ENCODE measurements around the gene CEMIP2.
"Not testable (repeated sequence)": the region's sequence is repeated elsewhere in the genome, so short reads cannot be mapped to it uniquely, and the experiment has no call there.

CEMIP2 gene

GRCh38 chr9:71768388-71769174 lies at the start of gene CEMIP2:
Gene CEMIP2, minus strand, starts transcription at chr9:71768513. Its CDS starts 18,140 bp downstream, at chr9:71750373.
- peak; percentile 91 for DNase-seq

- DNase-seq: no peak
Observed at GRCh38 chr9:71816916-71817451, 48.7 kb upstream of the CEMIP2 start.

- no peak for DNase-seq
Observed at GRCh38 chr9:71814815-71815214, 46.5 kb upstream of the CEMIP2 start.

GRCh38 chr9:71814226-71814625 lies 45.9 kb upstream of the CEMIP2 start:
- DNase-seq: no peak

GRCh38 chr9:71812385-71812784 lies 44.1 kb upstream of the CEMIP2 start:
- DNase-seq: no peak

- no peak for DNase-seq
Observed at GRCh38 chr9:71808068-71808467, 39.8 kb upstream of the CEMIP2 start.

- peak; percentile 56 for DNase-seq
Observed at GRCh38 chr9:71806901-71807307, 38.6 kb upstream of the CEMIP2 start.

- not testable (repeated sequence) for DNase-seq
Observed at GRCh38 chr9:71805096-71805495, 36.8 kb upstream of the CEMIP2 start.

- no peak for DNase-seq
Observed at GRCh38 chr9:71801826-71802225, 33.5 kb upstream of the CEMIP2 start.

GRCh38 chr9:71797266-71797665 lies 29.0 kb upstream of the CEMIP2 start:
- DNase-seq: no peak

GRCh38 chr9:71796100-71796767 lies 27.9 kb upstream of the CEMIP2 start:
- no peak for DNase-seq

- no peak for DNase-seq
Observed at GRCh38 chr9:71795097-71795813, 26.9 kb upstream of the CEMIP2 start.

- no peak for DNase-seq
Observed at GRCh38 chr9:71793386-71794105, 25.2 kb upstream of the CEMIP2 start.

- no peak for DNase-seq
Observed at GRCh38 chr9:71791875-71792274, 23.6 kb upstream of the CEMIP2 start.

- DNase-seq: no peak
Observed at GRCh38 chr9:71790296-71790695, 22.0 kb upstream of the CEMIP2 start.

- DNase-seq: peak; percentile 86
Observed at GRCh38 chr9:71783120-71783523, 14.8 kb upstream of the CEMIP2 start.

- no peak for DNase-seq
Observed at GRCh38 chr9:71781391-71781790, 13.1 kb upstream of the CEMIP2 start.

GRCh38 chr9:71780953-71781352 lies 12.6 kb upstream of the CEMIP2 start:
- DNase-seq: no peak

GRCh38 chr9:71778085-71778484 lies 9.8 kb upstream of the CEMIP2 start:
- no peak for DNase-seq

- DNase-seq: no peak
Observed at GRCh38 chr9:71774920-71775319, 6.6 kb upstream of the CEMIP2 start.

GRCh38 chr9:71772726-71773125 lies 4.4 kb upstream of the CEMIP2 start:
- DNase-seq: no peak

- no peak for DNase-seq
Observed at GRCh38 chr9:71770170-71770569, 1.9 kb upstream of the CEMIP2 start.
